SK-N-SH treated with all-trans-retinoic acid at 6 μM for 48 hours (cell line): ENCODE results near the gene ENTHD1.

Experiments
- ATAC-seq: fragments of 200-7000 bp; cut with Tn5 transposase; 3 replicates; pipeline ENCODE4 v1.9.1; 2020; ENCODE audit warnings: mild to moderate bottlenecking, moderate library complexity
- ARNTL ChIP-seq: fragments of 450-650 bp; formaldehyde crosslinking; IDR thresholded peaks from 2 replicates; pipeline ENCODE4 v1.5.0; 2020; ENCODE audit warnings: low read depth, mild to moderate bottlenecking, moderate library complexity, borderline replicate concordance
- CREB5 ChIP-seq: fragments of 250-450 bp; sonication (Bioruptor Pico); IDR thresholded peaks from 2 replicates; pipeline ENCODE4 v1.5.1; 2020; ENCODE audit warnings: low read depth, mild to moderate bottlenecking, moderate library complexity
- CSDC2 ChIP-seq: fragments of 250-450 bp; sonication (Bioruptor Pico); IDR thresholded peaks from 2 replicates; pipeline ENCODE4 v1.5.0; 2020; ENCODE audit warnings: mild to moderate bottlenecking, moderate library complexity
- CSRNP3 ChIP-seq: fragments of 250-450 bp; sonication (Bioruptor Pico); IDR thresholded peaks from 2 replicates; pipeline ENCODE4 v1.5.1; 2021; ENCODE audit warnings: mild to moderate bottlenecking, moderate library complexity
- ESRRG ChIP-seq: fragments of 250-450 bp; sonication (Bioruptor Pico); IDR thresholded peaks from 2 replicates; pipeline ENCODE4 v1.6.1; 2021; ENCODE audit warnings: mild to moderate bottlenecking
- GLIS3 ChIP-seq: fragments of 250-450 bp; sonication (Bioruptor Pico); IDR thresholded peaks from 2 replicates; pipeline ENCODE4 v1.5.0; 2020; ENCODE audit warnings: mild to moderate bottlenecking, moderate library complexity
- ISL1 ChIP-seq: fragments of 250-450 bp; sonication (Bioruptor Pico); IDR thresholded peaks from 2 replicates; pipeline ENCODE4 v2.1.2; 2022; ENCODE audit warnings: mild to moderate bottlenecking, moderate library complexity
- OSR1 ChIP-seq: fragments of 250-450 bp; sonication (Bioruptor Pico); IDR thresholded peaks from 2 replicates; pipeline ENCODE4 v1.8.0; 2022; ENCODE audit warnings: moderate library complexity, mild to moderate bottlenecking, inconsistent platforms
- PATZ1 ChIP-seq: fragments of 250-450 bp; sonication (Bioruptor Pico); IDR thresholded peaks from 2 replicates; pipeline ENCODE4 v1.8.0; 2020; ENCODE audit warnings: mild to moderate bottlenecking, moderate library complexity, borderline replicate concordance
- POU6F1 ChIP-seq: fragments of 250-450 bp; sonication (Bioruptor Pico); IDR thresholded peaks from 2 replicates; pipeline ENCODE4 v1.8.0; 2021; ENCODE audit warnings: low read depth, mild to moderate bottlenecking, moderate library complexity, borderline replicate concordance
- PPARA ChIP-seq: fragments of 250-450 bp; sonication (Bioruptor Pico); IDR thresholded peaks from 2 replicates; pipeline ENCODE4 v1.5.0; 2020; ENCODE audit warnings: mild to moderate bottlenecking, borderline replicate concordance
- RARB ChIP-seq: fragments of 250-450 bp; sonication (Bioruptor Pico); IDR thresholded peaks from 2 replicates; pipeline ENCODE4 v1.8.0; 2021; ENCODE audit warnings: mild to moderate bottlenecking, moderate library complexity
- SNAI2 ChIP-seq: fragments of 250-450 bp; sonication (Bioruptor Pico); IDR thresholded peaks from 2 replicates; pipeline ENCODE4 v1.5.0; 2020; ENCODE audit warnings: mild to moderate bottlenecking, moderate library complexity
- TOX ChIP-seq: fragments of 250-450 bp; sonication (Bioruptor Pico); IDR thresholded peaks from 2 replicates; pipeline ENCODE4 v1.8.0; 2021; ENCODE audit warnings: mild to moderate bottlenecking, moderate library complexity, borderline replicate concordance
- ZC3H10 ChIP-seq: fragments of 250-450 bp; sonication (Bioruptor Pico); IDR thresholded peaks from 2 replicates; pipeline ENCODE4 v1.5.1; 2021; ENCODE audit warnings: mild to moderate bottlenecking, moderate library complexity
- ZFP3 ChIP-seq: fragments of 250-450 bp; sonication (Bioruptor Pico); IDR thresholded peaks from 2 replicates; pipeline ENCODE4 v1.5.0; 2020; ENCODE audit warnings: mild to moderate bottlenecking, moderate library complexity
- ZFP30 ChIP-seq: fragments of 450-650 bp; formaldehyde crosslinking; IDR thresholded peaks from 2 replicates; pipeline ENCODE4 v1.5.0; 2022; ENCODE audit warnings: mild to moderate bottlenecking, moderate library complexity
- ZNF565 ChIP-seq: fragments of 450-650 bp; formaldehyde crosslinking; conservative IDR thresholded peaks from 2 replicates; pipeline ENCODE4 v1.5.0; 2020; ENCODE audit warnings: low read depth, mild to moderate bottlenecking, moderate library complexity
- ZNF70 ChIP-seq: fragments of 450-650 bp; formaldehyde crosslinking; IDR thresholded peaks from 2 replicates; pipeline ENCODE4 v1.5.0; 2020; ENCODE audit warnings: mild to moderate bottlenecking, moderate library complexity
- ZNF8 ChIP-seq: fragments of 450-650 bp; formaldehyde crosslinking; IDR thresholded peaks from 2 replicates; pipeline ENCODE4 v1.5.0; 2020; ENCODE audit warnings: mild to moderate bottlenecking, moderate library complexity

ENTHD1 gene

GRCh38 chr22:39750759-39751158 lies 142.8 kb downstream of the ENTHD1 start:
- no peak for TF ChIP-seq ZFP3 (CRISPR knock-in tag)
- no peak for TF ChIP-seq RARB (CRISPR knock-in tag)
- no peak for TF ChIP-seq ZNF8 (CRISPR knock-in tag)
- TF ChIP-seq ZNF70 (CRISPR knock-in tag), result no peak
- TF ChIP-seq ZNF565, result no peak
- no peak for TF ChIP-seq POU6F1 (CRISPR knock-in tag)
- TF ChIP-seq TOX (CRISPR knock-in tag), result no peak
- TF ChIP-seq GLIS3 (CRISPR knock-in tag), result no peak
- no peak for TF ChIP-seq SNAI2 (CRISPR knock-in tag)
- TF ChIP-seq CSDC2, result no peak
- ATAC-seq, result no peak

- no peak for ATAC-seq
- TF ChIP-seq PPARA (CRISPR knock-in tag) (no peak), ZNF70 (CRISPR knock-in tag) (no peak), PATZ1 (CRISPR knock-in tag) (no peak)
- TF ChIP-seq, all 23 proteins: peak for 0
Observed at GRCh38 chr22:39748877-39749276, 144.7 kb downstream of the ENTHD1 start.

GRCh38 chr22:39746600-39747262 lies 146.8 kb downstream of the ENTHD1 start:
- TF ChIP-seq ARNTL (no peak), SNAI2 (CRISPR knock-in tag) (no peak), PATZ1 (CRISPR knock-in tag) (no peak), POU6F1 (CRISPR knock-in tag) (no peak), ZNF565 (no peak), GLIS3 (CRISPR knock-in tag) (no peak), CSRNP3 (no peak)
- TF ChIP-seq, all 23 proteins: peak for 0
- no peak for ATAC-seq

- no peak for ATAC-seq
- TF ChIP-seq PATZ1 (CRISPR knock-in tag) (no peak), ESRRG (CRISPR knock-in tag) (no peak), OSR1 (CRISPR knock-in tag) (no peak), POU6F1 (CRISPR knock-in tag) (no peak), ZC3H10 (CRISPR knock-in tag) (no peak), ZFP3 (CRISPR knock-in tag) (no peak), TOX (CRISPR knock-in tag) (no peak), CREB5 (CRISPR knock-in tag) (no peak), CSRNP3 (no peak), ISL1 (CRISPR knock-in tag) (no peak), ZFP30 (CRISPR knock-in tag) (no peak)
Observed at GRCh38 chr22:39745789-39746188, 147.8 kb downstream of the ENTHD1 start.
